Stimulated activated naive CD8-positive, alpha-beta T cell treated with anti-CD3 and anti-CD28 coated beads, Interleukin-15, Interleukin-2, amounts not matched to agents 100 ng/mL and 50 ng/mL, for 24 hours (primary cell): ENCODE measurements around the gene SZRD1.

Experiments
- H3K27ac Mint-ChIP-seq: one replicate; pipeline ENCODE4 v1.8.0; 2021; ENCODE audit warnings: mild to moderate bottlenecking, mixed read lengths
- H3K27me3 Mint-ChIP-seq: one replicate; pipeline ENCODE4 v1.8.0; 2021; ENCODE audit warnings: mixed read lengths
- H3K36me3 Mint-ChIP-seq: one replicate; pipeline ENCODE4 v1.8.0; 2021; ENCODE audit warnings: low read depth, mixed read lengths
- H3K4me1 Mint-ChIP-seq: one replicate; pipeline ENCODE4 v1.8.0; 2021; ENCODE audit warnings: low read depth, mixed read lengths
- H3K4me3 Mint-ChIP-seq: one replicate; pipeline ENCODE4 v1.8.0; 2021; ENCODE audit warnings: mild to moderate bottlenecking, mixed read lengths
- H3K9me3 Mint-ChIP-seq: one replicate; pipeline ENCODE4 v1.8.0; 2021; ENCODE audit warnings: mixed read lengths

The SZRD1 gene

DNA sequence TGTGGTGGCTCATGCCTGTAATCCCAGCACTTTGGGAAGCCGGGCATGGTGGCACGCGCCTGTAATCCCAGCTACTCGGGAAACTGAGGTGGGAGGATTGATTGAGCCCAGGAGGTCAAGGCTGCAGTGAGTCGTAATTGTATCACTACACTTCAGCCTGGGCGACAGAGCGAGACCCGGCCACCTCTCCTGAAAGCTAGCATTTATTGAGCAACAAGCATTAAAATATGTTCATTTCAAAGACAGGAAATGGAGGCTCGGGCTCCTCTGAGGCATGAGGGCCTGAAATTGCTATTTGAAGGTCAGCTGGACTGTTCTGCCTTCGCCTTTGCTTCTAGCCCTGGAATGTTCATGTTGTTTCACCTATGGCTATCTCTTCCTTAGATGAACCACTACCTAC lies 35.7 kb downstream of the SZRD1 start:
- no peak overlapping the region for H3K4me3 Mint-ChIP-seq
- no peak overlapping the region for H3K27ac Mint-ChIP-seq
- no peaks in the 10 kb centered on the region for H3K9me3 Mint-ChIP-seq
- H3K36me3 Mint-ChIP-seq: peaks cover 8% of the 10 kb centered on the region
- no peaks in the 10 kb centered on the region for H3K27me3 Mint-ChIP-seq
- peaks cover 5% of the 10 kb centered on the region for H3K4me1 Mint-ChIP-seq

DNA sequence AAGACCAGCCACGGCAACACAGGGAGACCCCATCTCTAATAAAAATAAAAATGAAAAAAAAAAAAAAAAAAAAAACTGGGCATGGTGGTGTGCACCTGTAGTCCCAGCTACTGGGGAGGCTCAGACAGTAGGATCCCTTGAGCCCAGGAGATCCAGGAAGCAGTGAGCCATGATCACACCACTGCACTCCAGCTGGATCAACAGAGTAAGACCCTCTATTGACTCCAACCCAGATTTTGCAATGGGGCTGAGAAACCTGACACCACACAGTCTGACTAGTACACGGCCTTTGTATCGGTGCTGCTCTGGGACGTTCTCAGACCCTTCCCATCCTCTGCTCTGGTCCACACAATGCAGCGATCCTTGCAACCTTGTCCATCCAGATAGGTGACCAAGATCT lies 38.4 kb downstream of the SZRD1 start:
- Mint-ChIP-seq H3K4me1 (no peaks in the 10 kb centered on the region), H3K36me3 (no peaks in the 10 kb centered on the region), H3K4me3 (no peak overlapping the region), H3K9me3 (no peaks in the 10 kb centered on the region), H3K27ac (no peak overlapping the region), H3K27me3 (no peaks in the 10 kb centered on the region)

DNA sequence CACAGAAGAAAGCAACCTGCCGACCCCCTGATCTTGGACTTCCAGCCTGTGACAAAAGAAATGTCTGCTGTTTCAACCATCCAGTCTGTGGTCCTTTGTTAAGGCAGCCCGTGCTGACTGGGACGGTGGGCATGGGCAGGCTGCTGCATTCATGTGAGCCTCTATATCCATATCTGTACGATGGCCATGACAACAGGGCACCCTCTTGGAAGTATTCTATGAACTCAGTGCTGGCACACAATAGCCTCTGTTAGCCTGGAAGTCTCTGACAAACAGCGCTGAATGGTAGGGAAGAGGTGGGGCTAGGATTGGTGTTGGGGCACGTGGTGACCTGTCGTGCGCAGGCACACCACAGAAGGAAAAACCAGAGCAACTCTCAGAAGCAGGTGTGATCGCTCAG lies 39.8 kb downstream of the SZRD1 start:
- Mint-ChIP-seq H3K4me1 (no peaks in the 10 kb centered on the region), H3K36me3 (no peaks in the 10 kb centered on the region), H3K27me3 (no peaks in the 10 kb centered on the region), H3K4me3 (no peak overlapping the region), H3K9me3 (no peaks in the 10 kb centered on the region), H3K27ac (no peak overlapping the region)

DNA sequence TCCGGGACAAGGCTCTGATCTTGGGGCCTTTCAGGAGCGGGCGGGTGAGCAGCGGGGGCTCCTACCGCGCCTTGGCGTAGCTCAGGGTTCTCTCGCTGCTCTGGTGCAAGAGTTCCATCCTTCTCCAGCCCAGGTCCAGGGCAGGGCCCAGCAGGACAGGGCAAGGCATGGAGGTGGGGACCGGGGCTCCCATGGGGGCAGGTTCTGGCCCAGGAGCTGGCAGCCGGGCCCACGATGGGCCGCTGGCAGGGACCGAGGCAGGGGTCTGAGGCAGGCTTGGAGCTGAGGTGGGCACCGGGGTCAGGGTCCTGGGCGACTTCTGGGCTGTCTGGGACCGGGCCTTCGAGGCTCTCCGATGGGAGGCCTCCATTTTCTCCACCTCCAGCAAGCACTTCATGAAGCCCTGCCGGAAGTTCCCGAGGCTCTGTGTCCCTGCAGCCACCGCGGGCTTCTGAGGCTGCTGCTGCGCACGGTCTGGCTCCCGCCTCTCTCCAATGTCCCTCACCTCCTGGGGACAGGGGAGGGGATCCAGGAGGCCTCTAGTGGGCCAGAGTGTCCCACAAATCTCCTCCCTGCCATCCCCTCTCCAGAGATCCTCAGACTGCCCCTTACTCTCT lies 42.6 kb downstream of the SZRD1 start:
- H3K27me3 Mint-ChIP-seq: no peaks in the 10 kb centered on the region
- no peaks in the 10 kb centered on the region for H3K9me3 Mint-ChIP-seq
- H3K4me3 Mint-ChIP-seq: no peak overlapping the region
- no peaks in the 10 kb centered on the region for H3K36me3 Mint-ChIP-seq
- no peak overlapping the region for H3K27ac Mint-ChIP-seq
- H3K4me1 Mint-ChIP-seq: no peaks in the 10 kb centered on the region

DNA sequence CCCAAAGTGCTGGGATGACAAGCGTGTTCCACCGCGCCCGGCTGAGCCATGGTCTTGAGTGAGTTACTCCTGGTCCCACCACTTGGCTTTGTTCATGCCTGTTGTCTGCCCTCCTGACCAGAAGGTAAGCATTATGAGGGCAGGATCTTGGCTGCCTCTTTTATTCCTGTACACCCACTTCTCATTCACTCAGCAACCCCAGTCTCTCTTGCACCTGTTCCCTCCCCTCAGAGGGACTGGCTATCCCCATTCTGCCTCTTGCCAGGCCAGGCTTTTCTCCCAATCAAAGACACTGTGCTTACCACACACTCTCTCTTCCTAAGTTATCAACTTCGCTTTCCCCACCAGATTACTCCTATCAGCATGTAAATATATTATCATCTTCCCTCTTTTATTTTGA lies 43.8 kb downstream of the SZRD1 start:
- Mint-ChIP-seq H3K27ac (no peak overlapping the region), H3K4me3 (no peak overlapping the region), H3K9me3 (no peaks in the 10 kb centered on the region), H3K27me3 (no peaks in the 10 kb centered on the region), H3K36me3 (no peaks in the 10 kb centered on the region), H3K4me1 (no peaks in the 10 kb centered on the region)

DNA sequence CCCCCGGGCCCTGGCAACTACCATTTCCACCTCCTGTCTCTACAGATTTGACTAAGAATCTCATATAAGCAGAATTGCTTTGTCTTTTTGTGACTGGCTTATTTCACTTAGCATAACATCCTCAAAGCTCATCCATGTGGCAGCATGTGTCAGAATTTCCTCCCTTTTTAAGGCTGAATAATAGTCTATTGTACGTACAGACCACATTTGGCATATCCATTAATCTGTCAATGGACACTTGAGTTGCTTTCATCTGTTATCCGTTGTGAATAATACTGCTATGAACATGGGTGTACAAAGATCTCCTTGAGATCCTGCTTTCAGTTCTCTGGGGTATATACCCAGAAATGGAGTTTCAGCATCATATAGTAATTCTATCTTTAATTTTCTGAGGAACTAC lies 46.1 kb downstream of the SZRD1 start:
- Mint-ChIP-seq H3K4me3 (no peak overlapping the region), H3K9me3 (no peaks in the 10 kb centered on the region), H3K4me1 (peaks cover 3% of the 10 kb centered on the region), H3K27me3 (no peaks in the 10 kb centered on the region), H3K36me3 (no peaks in the 10 kb centered on the region), H3K27ac (no peak overlapping the region)

DNA sequence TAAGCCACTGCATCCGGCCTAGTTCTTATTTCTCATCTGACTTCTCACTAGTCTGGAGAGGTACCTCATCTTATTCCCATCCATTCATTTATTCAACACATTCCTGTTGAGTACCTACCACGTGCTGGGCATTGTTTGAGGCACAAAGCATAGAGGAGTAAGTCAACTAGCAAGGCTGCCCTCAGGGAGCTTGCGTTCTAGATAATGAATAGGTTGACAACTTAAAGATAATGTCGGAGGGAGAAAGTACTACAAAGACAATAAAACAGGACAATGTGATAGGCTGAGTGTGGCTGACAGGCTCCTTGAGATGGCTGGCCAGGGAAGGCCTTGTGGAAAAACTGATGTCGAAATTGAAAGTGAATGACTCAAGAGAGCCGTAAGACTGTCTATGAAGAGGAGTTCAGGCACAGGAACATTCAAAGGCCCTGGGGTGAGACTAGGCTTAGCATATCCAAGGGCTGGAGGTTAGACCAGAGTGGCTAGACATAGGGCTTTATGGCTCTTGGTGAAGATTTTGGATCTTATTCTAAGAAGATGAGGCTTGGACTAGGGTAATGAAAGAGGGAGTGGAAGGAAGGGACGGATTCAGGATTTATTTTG lies 51.9 kb downstream of the SZRD1 start:
- H3K4me3 Mint-ChIP-seq: no peak overlapping the region
- no peaks in the 10 kb centered on the region for H3K27me3 Mint-ChIP-seq
- peaks cover 40% of the 10 kb centered on the region for H3K4me1 Mint-ChIP-seq
- H3K9me3 Mint-ChIP-seq: no peaks in the 10 kb centered on the region
- H3K36me3 Mint-ChIP-seq: no peaks in the 10 kb centered on the region
- peak overlapping the region; percentile 79 for H3K27ac Mint-ChIP-seq

DNA sequence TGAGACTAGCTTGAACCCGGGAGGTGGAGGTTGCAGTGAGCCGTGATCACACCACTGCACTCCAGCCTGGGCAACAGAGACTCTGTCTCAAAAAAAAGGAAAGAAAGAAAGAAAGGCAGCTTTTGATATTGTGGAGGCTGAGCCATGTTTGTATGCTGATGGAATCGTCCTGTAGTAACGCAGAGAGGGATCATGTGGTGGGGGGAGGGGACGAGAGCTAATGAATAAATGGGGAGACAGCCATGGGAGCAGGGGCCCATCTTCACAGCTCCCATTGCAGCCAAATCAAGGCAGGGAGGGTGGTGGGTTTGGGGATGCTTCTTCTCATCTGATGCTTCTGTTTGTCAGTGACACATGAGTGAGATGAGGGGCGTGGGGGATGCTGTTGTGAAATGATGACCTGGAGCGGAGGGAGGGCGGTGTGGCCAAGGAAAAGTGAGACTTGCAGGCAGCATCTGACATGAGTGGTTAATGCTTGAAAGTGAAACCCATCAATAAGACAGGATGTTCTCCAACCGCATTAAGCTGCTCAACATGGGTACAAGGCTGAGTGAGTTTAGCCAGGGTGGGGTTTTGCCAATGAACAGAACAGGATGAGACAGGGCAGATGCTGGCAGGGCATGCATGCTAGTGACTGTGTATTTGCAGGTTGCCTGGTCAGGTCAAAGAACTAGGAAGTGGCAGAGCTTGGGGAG lies 53.5 kb downstream of the SZRD1 start:
- Mint-ChIP-seq H3K4me3 (peak overlapping the region; percentile 47), H3K4me1 (peaks cover 40% of the 10 kb centered on the region), H3K36me3 (no peaks in the 10 kb centered on the region), H3K27ac (peak overlapping the region; percentile 83), H3K27me3 (no peaks in the 10 kb centered on the region), H3K9me3 (no peaks in the 10 kb centered on the region)

DNA sequence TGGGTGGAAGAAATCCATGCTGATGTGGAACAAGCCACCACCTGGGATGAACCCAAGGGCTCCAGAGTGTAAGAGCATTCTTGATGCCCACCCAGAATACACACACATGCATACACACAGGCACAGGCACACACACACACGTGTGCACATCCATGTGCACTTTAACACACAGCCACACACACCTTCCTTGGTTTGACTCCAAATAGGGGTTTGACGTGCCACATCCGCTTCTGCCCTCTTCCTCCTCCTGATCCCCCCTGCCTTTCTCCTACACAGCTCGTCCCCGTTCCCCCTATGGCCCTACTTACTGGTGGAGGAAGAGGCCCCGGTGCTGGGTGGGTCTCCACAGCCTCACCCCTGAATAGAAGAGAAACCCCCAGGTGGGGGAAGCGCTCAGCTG lies 54.2 kb downstream of the SZRD1 start:
- H3K4me3 Mint-ChIP-seq: peak overlapping the region; percentile 47
- H3K27me3 Mint-ChIP-seq: no peaks in the 10 kb centered on the region
- peak overlapping the region; percentile 83 for H3K27ac Mint-ChIP-seq
- H3K36me3 Mint-ChIP-seq: no peaks in the 10 kb centered on the region
- peaks cover 40% of the 10 kb centered on the region for H3K4me1 Mint-ChIP-seq
- H3K9me3 Mint-ChIP-seq: no peaks in the 10 kb centered on the region

DNA sequence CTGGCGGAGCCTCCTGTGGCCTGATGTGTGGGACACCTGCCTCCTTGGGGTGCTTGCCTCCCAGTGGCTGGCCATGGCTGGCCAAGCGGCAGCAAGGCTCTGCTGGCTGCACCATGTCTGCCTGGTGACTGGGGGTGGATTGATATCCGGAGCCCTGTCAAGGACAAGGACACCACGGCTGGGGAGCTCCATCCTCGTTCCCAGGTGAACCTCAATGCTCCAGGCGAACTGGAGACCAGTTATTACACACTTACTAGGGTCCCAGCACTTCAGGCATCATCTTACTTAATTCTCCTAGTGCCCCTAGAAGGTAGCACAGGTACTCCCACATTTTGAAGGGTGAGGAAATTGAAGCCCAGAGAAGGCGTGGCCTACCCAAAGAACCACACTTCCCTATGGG lies 55.0 kb downstream of the SZRD1 start:
- H3K4me3 Mint-ChIP-seq: no peak overlapping the region
- no peaks in the 10 kb centered on the region for H3K27me3 Mint-ChIP-seq
- H3K9me3 Mint-ChIP-seq: no peaks in the 10 kb centered on the region
- H3K27ac Mint-ChIP-seq: no peak overlapping the region
- H3K36me3 Mint-ChIP-seq: no peaks in the 10 kb centered on the region
- H3K4me1 Mint-ChIP-seq: peaks cover 40% of the 10 kb centered on the region

DNA sequence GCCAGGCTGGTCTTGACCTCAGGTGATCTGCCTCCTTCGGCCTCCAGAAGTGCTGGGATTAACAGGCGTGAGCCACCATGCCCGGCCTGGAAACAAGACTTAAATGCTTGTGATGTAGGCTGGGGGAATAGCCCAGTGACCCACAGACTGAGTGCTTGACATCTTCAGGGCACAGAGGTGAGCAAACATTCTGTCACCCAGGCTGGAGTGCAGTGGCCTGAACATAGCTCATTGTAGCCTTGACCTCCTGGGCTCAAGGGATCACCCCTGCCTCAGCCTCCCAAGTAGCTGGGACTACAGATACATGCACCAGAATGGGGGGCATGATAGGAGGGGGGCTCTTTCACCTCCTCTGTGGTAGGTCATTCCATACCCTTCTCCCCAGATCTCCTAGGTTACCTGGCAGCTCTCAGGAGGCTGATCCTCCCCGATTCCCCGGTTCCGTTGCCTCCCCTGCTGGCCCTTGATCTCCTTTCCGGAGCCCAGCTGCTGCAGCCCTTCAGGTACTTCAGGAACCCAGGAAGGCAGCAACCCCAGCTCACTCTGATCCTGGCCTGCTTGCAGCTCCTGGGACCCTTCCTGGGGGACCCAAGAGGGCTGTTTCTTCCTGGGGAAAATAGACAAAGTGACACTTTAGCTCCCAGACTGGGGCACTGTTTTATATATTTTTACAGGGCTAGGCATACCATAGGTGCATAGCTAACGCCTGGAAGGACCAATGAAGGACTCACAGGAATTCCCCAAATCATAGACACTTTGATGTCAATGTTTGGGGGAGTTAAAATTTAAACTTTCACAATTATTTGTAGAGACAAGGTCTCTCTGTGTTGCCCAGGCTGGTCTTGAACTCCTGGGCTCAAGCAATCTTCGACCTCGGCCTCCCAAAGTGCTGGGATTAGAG lies 58.3 kb downstream of the SZRD1 start:
- H3K27ac Mint-ChIP-seq: no peak overlapping the region
- H3K27me3 Mint-ChIP-seq: no peaks in the 10 kb centered on the region
- H3K9me3 Mint-ChIP-seq: no peaks in the 10 kb centered on the region
- peaks cover 18% of the 10 kb centered on the region for H3K4me1 Mint-ChIP-seq
- no peak overlapping the region for H3K4me3 Mint-ChIP-seq
- H3K36me3 Mint-ChIP-seq: no peaks in the 10 kb centered on the region

DNA sequence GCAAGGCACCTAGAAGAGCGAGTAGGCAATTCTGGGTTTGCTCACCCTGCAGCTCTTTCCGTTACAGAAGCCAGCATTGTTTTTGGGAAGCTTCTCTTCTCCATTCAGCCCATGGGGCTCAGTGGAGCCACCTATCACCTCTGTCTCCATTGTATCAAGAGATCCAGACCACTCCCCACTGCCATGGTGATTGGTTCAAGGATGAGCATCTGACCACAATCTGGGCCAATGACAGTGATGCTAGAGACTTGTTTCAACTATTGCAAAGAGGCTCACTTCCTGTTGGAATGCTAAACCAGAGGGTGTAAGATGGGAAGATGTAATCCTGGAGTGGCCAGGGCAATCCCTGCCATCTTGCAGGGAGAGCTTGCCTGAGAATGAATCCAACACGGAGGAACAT lies 63.6 kb downstream of the SZRD1 start:
- no peak overlapping the region for H3K4me3 Mint-ChIP-seq
- H3K36me3 Mint-ChIP-seq: no peaks in the 10 kb centered on the region
- H3K9me3 Mint-ChIP-seq: no peaks in the 10 kb centered on the region
- H3K4me1 Mint-ChIP-seq: peaks cover 4% of the 10 kb centered on the region
- H3K27me3 Mint-ChIP-seq: peaks cover 6% of the 10 kb centered on the region
- H3K27ac Mint-ChIP-seq: no peak overlapping the region

DNA sequence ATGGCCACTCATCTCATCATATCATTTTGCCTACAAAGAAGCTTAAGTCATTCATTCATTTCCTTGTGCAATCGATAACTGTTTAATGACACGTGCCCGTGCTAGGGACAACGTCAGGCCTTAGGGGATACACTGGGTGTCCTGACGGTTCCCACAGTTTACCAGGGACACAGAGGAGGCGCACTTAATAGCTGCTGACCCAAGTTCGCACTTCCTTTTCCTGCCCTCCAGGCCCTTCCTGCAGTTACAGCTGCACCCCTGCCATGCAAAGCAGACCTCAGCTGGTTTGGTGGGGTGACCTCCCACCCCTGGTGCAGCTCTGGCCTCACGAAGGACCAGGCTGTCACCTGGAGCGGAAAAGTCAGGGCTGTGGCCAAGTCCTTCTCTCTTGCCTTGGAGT lies 66.0 kb downstream of the SZRD1 start:
- Mint-ChIP-seq H3K27ac (no peak overlapping the region), H3K27me3 (peaks cover 6% of the 10 kb centered on the region), H3K4me3 (no peak overlapping the region), H3K9me3 (no peaks in the 10 kb centered on the region), H3K36me3 (no peaks in the 10 kb centered on the region), H3K4me1 (peaks cover 4% of the 10 kb centered on the region)

DNA sequence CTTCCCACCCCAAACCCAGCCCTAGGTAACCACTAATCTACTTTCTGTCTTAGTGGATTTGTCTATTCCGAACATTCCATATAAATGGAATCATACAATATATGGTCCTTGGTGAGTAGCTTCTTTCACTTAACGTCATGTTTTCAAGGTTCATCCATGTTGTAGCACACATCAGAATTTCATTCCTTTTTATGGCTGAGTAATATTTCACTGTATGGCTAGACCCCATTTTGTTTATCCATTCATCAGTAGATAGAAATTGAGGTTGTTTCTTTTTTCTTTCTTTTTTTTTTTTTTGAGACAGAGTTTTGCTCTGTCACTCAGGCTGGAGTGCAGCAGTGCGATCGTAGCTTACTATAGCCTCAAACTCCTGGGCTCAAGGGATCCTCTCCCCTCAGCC lies 67.0 kb downstream of the SZRD1 start:
- Mint-ChIP-seq H3K9me3 (no peaks in the 10 kb centered on the region), H3K36me3 (no peaks in the 10 kb centered on the region), H3K4me1 (peaks cover 4% of the 10 kb centered on the region), H3K27me3 (peaks cover 6% of the 10 kb centered on the region), H3K4me3 (no peak overlapping the region), H3K27ac (no peak overlapping the region)

DNA sequence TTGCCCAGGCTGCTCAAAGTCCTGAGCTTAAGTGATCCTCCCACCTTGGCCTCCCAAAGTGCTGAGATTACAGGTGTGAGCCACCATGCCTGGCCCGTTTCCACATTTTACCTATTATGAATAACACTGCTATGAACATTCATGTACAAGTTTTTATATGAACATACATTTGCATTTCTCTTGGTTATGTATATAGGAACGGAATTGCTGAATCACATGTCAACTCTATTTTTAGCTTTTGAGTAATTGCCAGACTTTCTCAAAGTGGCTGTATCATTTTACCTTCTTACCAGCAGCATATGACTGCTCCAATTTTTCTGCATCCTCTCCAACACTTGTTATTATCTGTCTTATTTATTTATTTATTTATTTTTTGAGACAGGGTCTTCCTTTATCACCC lies 67.5 kb downstream of the SZRD1 start:
- Mint-ChIP-seq H3K27me3 (peaks cover 6% of the 10 kb centered on the region), H3K9me3 (no peaks in the 10 kb centered on the region), H3K4me1 (peaks cover 4% of the 10 kb centered on the region), H3K36me3 (no peaks in the 10 kb centered on the region), H3K4me3 (no peak overlapping the region), H3K27ac (no peak overlapping the region)
